Measurements from ENCODE around the gene TPGS2. TPM values are rescaled to one million over a fixed set of nuclear protein-coding genes. Genes with fewer than 3 reads are reported as not detected.

Gene TPGS2
- total RNA-seq, 1 donor from 2014 or later: 25.4 TPM

GRCh38 chr18:36843784-36844183, 15.0 kb upstream of the TPGS2 start:
- no peaks in the 10 kb centered on the region for H3K27me3 ChIP-seq (ENCODE audit: low read depth)
- intact Hi-C loops (cut with micrococcal nuclease): no loop called here
- H3K4me3 ChIP-seq: no peak overlapping the region
- H3K27ac ChIP-seq (replicated peaks): no peak overlapping the region
- no peak for DNase-seq
- no peak for TF ChIP-seq CTCF (IDR thresholded peaks at IDR 0.05; ENCODE audit: borderline replicate concordance)
- H3K4me1 ChIP-seq: no peaks in the 10 kb centered on the region
- H3K9me3 ChIP-seq (replicated peaks): no peaks in the 10 kb centered on the region
- H3K36me3 ChIP-seq: peaks cover 11% of the 10 kb centered on the region

DNA sequence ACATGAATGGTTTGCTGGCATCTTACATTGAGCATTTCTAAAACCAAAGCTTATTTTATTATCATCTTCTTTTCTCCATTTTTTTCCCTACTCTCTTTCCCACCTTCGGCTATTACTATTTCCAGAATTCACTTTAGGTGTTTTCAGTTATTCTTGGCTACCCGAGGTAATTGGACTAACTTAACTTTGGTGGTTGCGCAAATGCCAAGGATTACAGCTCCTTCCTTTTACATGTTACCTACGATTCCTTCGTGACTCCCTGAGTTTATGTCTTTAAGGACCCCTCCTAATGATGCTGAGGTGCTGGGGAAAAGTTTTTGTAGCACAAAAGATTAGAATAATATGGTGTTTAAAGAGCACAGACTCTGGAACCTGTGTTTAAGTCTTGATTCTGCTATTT, 14.4 kb upstream of the TPGS2 start:
- intact Hi-C loops (cut with micrococcal nuclease): no loop called here
- no peak overlapping the region for H3K4me3 ChIP-seq
- peaks cover 2% of the 10 kb centered on the region for H3K4me1 ChIP-seq
- peaks cover 11% of the 10 kb centered on the region for H3K36me3 ChIP-seq
- H3K27ac ChIP-seq (replicated peaks): no peak overlapping the region
- no peak for TF ChIP-seq CTCF (IDR thresholded peaks at IDR 0.05; ENCODE audit: borderline replicate concordance)
- no peak for DNase-seq
- H3K9me3 ChIP-seq (replicated peaks): no peaks in the 10 kb centered on the region
- no peaks in the 10 kb centered on the region for H3K27me3 ChIP-seq (ENCODE audit: low read depth)

DNA sequence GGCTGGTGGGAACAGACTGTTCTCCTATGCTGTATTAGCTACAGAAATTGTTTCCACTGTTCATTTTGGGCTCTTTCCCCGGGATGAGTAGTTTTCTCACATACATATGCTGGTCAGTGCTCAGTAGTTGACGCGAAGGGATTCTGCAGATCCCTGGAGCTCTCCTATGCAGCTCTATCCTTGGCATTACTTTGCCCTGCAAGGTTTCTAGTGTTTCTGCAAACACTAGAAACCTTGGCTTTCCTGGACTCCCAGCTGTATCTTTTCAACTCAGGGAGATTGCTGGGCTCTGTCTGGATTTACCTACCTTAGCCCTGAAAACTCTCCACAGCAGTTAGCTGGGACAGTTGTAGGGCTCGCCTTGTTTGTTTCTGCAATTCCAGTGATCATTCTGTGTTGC, 11.0 kb upstream of the TPGS2 start:
- peaks cover 20% of the 10 kb centered on the region for H3K36me3 ChIP-seq
- peaks cover 10% of the 10 kb centered on the region for H3K4me1 ChIP-seq
- DNase-seq: no peak
- no peaks in the 10 kb centered on the region for H3K9me3 ChIP-seq (replicated peaks)
- H3K4me3 ChIP-seq: no peak overlapping the region
- intact Hi-C loops (cut with micrococcal nuclease): no loop called here
- H3K27me3 ChIP-seq (ENCODE audit: low read depth): no peaks in the 10 kb centered on the region
- no peak for TF ChIP-seq CTCF (IDR thresholded peaks at IDR 0.05; ENCODE audit: borderline replicate concordance)
- H3K27ac ChIP-seq (replicated peaks): no peak overlapping the region

- no peak for DNase-seq
- Histone ChIP-seq H3K27ac (replicated peaks) (no peak overlapping the region), H3K4me1 (peaks cover 10% of the 10 kb centered on the region), H3K36me3 (peaks cover 17% of the 10 kb centered on the region), H3K27me3 (ENCODE audit: low read depth) (no peaks in the 10 kb centered on the region), H3K9me3 (replicated peaks) (no peaks in the 10 kb centered on the region), H3K4me3 (no peak overlapping the region)
- intact Hi-C loops (cut with micrococcal nuclease): no loop called here
- no peak for TF ChIP-seq CTCF (IDR thresholded peaks at IDR 0.05; ENCODE audit: borderline replicate concordance)
Measured at GRCh38 chr18:36835927-36836326, 7.1 kb upstream of the TPGS2 start.

DNA sequence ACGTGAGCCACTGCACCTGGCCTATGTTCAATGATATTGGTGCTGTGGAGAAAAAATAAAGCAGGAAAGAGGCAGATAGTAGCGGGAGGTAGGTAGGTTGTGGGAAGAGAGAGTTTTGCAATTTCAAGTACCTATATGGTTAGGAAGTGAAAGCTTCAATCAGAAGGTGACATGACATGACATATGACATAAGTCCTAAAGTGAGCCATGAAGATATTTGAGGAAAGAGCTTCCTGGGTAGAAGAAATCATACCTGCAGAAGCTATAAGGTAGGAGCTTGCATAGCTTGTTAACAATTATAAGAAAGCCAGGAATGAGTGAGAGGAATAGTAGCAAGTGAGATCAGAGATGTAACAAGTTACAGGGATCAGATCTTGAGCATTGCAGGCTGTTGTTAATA, 4.3 kb upstream of the TPGS2 start:
- Histone ChIP-seq H3K27ac (replicated peaks) (no peak overlapping the region), H3K4me1 (peaks cover 33% of the 10 kb centered on the region), H3K4me3 (no peak overlapping the region), H3K9me3 (replicated peaks) (no peaks in the 10 kb centered on the region), H3K27me3 (ENCODE audit: low read depth) (no peaks in the 10 kb centered on the region), H3K36me3 (peaks cover 13% of the 10 kb centered on the region)
- TF ChIP-seq CTCF (IDR thresholded peaks at IDR 0.05; ENCODE audit: borderline replicate concordance): no peak
- intact Hi-C loops (cut with micrococcal nuclease): no loop called here
- no peak for DNase-seq

GRCh38 chr18:36831139-36831538, 2.3 kb upstream of the TPGS2 start:
- H3K27ac ChIP-seq (replicated peaks): no peak overlapping the region

More at GRCh38 chr18:36831139-36831538, 2.3 kb upstream of the TPGS2 start:
- no peak for TF ChIP-seq CTCF (IDR thresholded peaks at IDR 0.05; ENCODE audit: borderline replicate concordance)
- Histone ChIP-seq H3K9me3 (replicated peaks) (no peaks in the 10 kb centered on the region), H3K4me1 (peaks cover 30% of the 10 kb centered on the region), H3K36me3 (peaks cover 6% of the 10 kb centered on the region), H3K27me3 (ENCODE audit: low read depth) (no peaks in the 10 kb centered on the region), H3K4me3 (no peak overlapping the region)
- intact Hi-C loops (cut with micrococcal nuclease): no loop called here
- no peak for DNase-seq

All from left ventricle myocardium inferior (tissue), 1 donor.